CD4-positive, alpha-beta T cell treated with Interleukin-15 for 4 hours (primary cell): ENCODE measurements around the gene REXO1.

ENCODE experiments used
- DNase-seq: peaks from one replicate; pipeline ENCODE4 v3.0.0-alpha.2; 2020; ENCODE audit warnings: low spot score

Gene REXO1

GRCh38 chr19:1828279-1829238, 19.7 kb downstream of the REXO1 start:
- no peak for DNase-seq

GRCh38 chr19:1827566-1828278, 20.6 kb downstream of the REXO1 start:
- no peak for DNase-seq

DNA sequence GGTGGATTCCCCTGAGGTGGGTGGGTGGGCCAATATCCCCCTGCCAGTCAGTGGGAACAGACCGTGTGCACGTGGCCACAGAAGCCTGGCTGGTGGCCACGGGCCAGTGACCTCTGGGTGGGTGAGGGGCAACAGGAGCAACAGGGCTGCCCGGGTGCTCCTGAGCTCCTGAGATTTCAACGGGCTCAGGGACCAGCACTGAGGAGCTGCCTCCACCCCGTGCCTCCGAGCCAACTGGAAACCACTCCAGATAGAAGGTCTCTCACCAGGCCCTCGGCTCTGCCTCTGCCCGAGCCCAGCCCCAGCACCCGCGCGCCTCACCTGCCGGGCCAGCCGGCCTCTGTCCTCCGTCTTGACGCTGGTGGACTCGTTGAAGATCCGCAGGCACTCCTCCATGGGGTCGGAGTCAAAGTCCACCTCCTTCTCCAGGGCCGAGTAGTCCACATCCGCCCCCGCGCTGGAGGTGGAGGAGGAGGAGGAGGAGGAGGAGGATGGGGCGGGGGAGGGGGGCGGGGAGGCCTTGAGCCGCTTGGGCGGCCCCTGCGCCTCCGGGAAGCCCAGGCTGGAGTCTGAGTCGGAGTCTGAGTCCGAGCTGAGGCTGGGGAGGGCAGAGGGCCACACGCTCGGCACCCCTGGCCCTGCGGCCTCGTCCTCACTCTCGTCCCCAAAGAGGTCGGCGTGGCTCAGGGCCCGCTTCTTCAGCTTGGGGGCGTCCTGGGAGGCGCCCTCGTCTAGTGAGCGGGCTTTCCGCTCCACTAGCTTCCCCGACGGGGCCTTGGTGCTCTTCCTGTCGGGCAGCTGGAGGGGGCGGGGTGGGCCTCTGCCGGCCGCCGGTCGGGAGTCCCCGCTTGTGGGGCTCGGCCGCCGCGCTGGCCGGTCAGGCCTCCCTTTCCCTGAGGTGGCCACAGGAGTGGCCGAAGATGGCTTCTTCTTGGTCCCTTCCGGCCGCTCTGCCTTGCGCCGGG, 21.4 kb downstream of the REXO1 start:
- DNase-seq: no peak

DNA sequence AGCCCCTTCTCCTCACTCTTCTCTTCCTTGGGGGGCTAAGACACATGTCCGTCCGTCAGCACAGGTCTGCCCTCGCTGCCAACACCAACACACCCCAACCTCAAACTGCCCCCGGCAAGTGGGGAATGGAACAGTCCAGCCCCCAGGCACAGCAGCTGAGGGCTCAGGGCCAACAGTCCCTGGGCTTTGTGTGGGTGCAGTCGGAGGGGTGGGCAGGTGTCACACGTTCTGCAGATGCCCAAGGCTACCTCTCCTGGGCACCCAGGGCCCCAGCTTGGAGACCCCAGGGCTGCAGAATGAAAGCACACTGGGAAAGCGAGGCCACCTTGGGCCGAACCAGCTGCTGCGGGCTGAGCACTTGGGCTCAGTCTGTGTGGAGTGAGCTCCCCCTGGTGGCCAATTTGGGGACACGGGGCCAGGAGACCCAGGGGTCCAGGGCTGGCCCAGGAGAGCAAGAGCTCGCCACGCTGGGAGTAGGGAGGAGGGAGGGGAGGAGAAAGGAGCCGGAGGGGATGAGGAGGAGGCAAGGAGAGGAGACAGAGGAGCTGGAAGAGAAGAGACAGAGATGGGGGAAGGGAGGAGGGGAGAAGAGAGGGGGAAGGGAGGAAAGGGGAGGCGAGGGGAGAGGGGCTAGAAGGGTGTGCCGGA, 22.2 kb downstream of the REXO1 start:
- DNase-seq: peak; percentile 78

- DNase-seq: no peak
Observed at GRCh38 chr19:1824252-1824622, 24.0 kb downstream of the REXO1 start.

DNA sequence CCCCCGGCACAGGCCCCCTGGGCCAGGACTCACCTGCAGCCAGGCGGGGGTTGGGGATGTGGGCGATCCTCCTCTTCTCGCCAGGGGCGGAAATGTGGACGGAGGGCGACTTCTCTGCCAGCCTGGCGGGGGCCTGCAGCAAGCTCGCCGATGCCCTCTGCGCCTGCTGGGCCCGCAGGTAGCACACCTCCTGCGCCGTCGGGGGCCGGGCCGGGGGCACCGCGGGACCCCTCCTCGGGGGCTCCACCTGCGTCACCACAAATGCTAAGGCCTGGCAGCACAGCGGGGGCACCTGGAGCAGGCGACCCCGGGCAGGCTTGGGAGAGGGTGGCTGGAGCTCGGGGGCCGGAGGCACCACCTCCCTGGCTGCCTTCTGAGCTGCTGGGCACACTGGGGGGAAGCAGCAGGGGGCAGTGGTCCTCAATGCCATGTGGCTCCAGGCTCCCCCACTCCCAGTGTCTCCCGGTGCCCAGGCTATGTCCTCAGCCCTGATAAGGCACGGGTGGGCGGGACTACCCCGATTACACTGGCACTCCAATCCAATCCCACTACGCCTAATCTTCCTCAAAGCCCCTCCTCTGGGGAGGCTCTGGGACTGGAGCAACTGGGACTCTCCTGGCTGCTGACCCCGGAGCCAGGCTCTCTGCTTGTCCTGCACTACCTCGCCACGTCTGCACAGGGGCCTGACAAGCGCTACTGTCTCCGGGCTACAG, 24.6 kb downstream of the REXO1 start:
- DNase-seq: no peak

DNA sequence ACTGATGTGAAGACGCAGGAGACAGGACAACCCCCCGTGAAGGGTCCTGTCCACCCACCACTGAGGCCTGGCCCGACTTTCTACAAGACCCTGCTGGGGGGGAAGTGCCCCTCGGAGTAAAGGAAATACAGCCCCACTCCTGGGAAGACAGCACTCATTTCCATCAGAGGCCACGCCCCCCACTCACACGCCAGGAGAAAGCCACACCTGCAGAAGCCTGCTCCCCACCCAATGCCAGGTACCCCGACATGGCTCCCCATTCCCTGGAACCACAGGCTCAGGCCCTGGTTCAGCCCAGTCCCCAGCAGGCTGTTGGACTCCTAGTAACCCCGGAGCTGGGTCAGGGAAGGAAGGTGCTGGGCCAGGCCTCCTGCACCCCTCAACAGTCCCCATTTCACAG, 25.3 kb downstream of the REXO1 start:
- no peak for DNase-seq

DNA sequence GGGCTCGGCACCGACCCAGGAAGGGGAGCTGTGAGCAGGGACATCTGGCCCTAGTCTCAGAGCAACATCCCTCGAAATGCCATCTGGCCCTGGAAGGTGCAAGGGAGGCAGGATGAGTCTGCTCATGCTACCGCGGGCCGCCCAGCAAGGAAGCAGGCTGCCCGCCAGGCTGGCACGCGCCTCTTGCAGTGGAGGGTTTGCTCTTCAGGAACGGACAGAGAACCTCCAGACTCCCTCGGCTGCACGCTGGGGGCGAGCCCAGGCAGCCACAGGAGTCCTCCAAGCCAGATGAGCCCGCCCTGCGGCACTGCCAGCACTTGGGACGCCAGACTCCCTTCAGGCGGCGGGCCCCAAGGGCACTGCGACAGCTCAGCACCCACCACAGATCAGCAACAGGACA, 26.1 kb downstream of the REXO1 start:
- no peak for DNase-seq

DNA sequence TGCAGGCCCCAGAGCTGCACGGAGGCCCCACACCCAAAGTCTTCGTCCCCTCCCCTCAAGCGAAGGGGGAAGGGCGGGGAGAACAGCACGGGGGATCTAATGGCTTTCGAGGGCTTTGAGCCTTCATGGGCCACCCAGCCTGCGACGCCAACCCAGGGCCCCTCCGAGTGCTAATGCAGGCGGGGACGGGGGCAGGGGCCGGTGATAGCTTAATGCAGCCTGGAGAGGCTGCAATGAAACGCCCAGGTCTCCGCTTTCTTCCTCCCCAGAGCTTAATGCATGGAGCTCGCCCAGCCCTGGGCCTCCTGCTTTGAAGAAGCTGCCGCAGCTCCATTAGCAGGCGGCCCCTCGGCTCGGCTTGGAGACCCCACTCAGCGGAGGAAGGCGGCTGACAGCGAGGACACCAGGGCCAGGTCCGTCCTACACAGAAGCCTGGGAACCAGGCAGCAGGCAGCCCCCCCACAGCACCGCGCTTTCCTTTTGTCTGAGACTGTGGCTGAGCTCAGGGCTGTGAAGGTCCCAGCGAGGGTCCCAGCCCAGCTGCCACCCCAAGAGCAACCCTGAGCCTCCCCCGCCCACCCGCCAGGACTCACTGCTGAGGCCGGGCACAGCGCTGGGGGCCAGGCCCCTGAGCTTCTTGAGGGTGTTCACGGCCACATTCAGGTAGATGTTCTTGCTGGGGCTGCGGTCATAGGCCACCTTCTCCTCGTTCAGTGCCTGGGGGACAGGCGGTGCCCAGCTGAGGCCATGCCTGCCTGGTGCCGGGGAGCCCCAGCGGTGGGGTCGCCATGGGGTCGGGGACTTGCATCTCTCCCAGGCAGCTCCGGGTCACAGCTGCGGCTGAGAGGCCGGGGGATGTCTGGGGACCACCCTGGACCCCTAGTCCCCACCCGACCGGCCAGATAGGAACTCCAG, 28.7 kb downstream of the REXO1 start:
- no peak for DNase-seq

DNA sequence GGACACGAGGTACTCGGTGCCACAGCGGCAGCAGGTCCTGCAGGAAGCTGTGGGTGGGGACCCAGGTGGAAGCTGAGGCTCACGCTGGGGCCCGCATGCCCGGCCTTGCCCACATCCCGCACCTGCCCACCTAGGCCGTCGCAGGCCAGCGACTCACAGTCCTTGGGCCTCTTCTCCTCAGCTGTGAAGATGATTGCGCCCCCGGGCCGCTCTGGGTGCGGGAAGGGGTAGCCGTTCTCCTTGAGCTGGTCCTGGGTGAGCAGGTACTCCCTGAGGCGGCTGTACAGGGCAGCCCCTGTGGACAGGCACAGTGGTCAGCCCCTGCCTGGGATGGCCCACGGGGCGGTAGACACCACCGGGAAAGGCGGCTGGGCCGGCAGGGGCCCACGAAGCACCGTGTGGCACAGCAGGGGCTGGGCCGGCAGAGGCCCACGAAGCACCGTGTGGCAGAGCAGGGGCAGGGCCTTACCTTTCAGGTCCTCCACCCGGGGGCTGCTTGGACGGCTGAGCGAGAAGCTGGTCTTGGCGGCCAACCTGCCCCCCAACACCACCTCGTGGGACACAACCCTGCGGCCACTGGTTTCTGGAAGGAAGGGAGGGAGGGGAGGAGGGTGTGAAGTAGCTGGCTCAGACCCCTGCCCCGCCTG, 29.6 kb downstream of the REXO1 start:
- DNase-seq: no peak

- no peak for DNase-seq
Observed at GRCh38 chr19:1817553-1818179, 30.6 kb downstream of the REXO1 start.

- DNase-seq: no peak
Observed at GRCh38 chr19:1816530-1817298, 31.6 kb downstream of the REXO1 start.

DNA sequence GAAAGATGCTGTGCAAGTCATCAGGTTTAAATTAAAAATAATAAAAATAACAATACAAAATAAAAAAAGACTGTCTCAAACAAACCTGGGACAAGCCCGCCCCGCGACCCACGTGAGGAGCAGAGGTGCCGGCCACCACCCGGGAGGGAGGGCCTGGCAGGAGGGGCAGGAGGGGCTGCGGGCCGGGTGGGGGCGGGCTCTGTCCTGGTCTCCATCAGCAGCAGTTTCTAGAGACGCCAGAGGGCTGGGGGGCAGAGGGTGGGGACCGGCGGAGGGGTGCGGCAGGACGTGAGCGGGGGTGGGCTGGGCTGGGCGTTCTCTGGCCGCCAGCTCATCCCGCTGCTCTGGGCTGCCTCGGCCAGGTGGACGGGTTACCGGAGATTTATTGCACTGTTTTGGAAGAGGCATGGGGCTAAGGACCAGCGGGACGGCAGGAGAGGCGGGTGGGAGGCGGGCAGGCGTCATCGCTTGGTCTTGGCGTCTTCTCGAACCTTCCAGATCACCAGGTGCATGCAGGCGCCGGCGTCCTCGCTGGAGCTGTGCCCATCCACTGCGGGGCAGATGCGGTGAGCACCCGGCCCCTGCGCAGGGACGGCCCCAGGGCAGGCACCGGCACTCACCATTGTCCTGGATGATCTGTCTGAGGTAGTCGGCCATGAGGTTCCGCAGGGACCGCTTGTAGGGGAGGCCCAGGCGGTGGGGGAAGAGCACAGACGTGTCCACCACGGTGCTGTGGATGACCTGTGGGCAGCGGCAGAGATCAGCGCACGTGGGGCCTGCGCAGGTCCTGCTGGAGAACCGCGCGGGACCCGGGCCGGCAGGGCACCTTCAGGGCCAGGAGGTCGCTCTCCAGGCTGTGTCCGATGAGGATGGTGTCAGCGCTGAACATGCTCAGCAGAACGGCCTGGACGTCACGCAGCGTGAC, 32.4 kb downstream of the REXO1 start:
- DNase-seq: no peak

GRCh38 chr19:1814833-1815604, 33.3 kb downstream of the REXO1 start:
- DNase-seq: no peak

DNA sequence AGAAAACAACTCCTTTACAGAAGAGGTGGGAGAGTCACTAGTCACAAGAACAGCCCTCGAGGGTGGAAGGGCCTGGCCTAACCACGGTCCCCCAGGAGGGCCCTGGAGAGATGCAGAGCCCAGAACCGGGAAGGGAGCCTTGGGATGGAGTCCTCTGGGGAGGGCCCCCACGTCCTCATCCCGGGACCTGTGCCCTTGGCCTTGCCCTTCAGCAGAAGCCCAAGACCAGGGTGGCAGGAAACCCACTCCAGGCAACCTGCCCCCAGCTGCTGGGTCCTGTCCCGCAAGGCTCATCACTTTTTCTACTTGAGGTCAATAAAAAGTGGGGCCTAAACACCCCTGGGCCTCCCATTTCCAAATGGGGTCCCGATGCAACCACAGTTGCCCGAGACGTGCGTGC, 33.9 kb downstream of the REXO1 start:
- no peak for DNase-seq
